H9 (cell line): ENCODE data around the gene MAP3K20. TPM values are rescaled to one million over a fixed set of nuclear protein-coding genes. Genes with fewer than 3 reads are reported as not detected.

ENCODE experiments used
- DNase-seq: peaks from one replicate; pipeline ENCODE4 v3.0.0-alpha.2; 2017
- H2AFZ ChIP-seq: one replicate; pipeline ENCODE4 v1.6.1; 2013; ENCODE audit warnings: mild to moderate bottlenecking, low read length, control low read depth, moderate library complexity
- H2AK5ac ChIP-seq: 2 replicates; pipeline ENCODE4 v1.6.1; 2013; ENCODE audit warnings: low read length, control low read depth, mixed read lengths; ENCODE audit not compliant: insufficient read length
- H2BK120ac ChIP-seq: one replicate; pipeline ENCODE4 v1.6.1; 2013; ENCODE audit warnings: low read depth, mild to moderate bottlenecking, low read length, control low read depth, inconsistent platforms; ENCODE audit not compliant: poor library complexity, severe bottlenecking
- H2BK12ac ChIP-seq: 2 replicates; pipeline ENCODE4 v1.6.1; 2013; ENCODE audit warnings: low read length, control low read depth, mixed read lengths, low read depth; ENCODE audit not compliant: insufficient read length
- H2BK15ac ChIP-seq: 2 replicates; pipeline ENCODE4 v1.6.1; 2013; ENCODE audit warnings: low read depth, low read length, control low read depth
- H2BK20ac ChIP-seq: one replicate; pipeline ENCODE4 v1.6.1; 2013; ENCODE audit warnings: low read depth, mild to moderate bottlenecking, low read length, control low read depth, inconsistent platforms; ENCODE audit not compliant: poor library complexity, severe bottlenecking
- H2BK5ac ChIP-seq: 2 replicates; pipeline ENCODE4 v1.6.1; 2013; ENCODE audit warnings: low read length, control low read depth, mixed read lengths; ENCODE audit not compliant: insufficient read length
- H3K14ac ChIP-seq: 2 replicates; pipeline ENCODE4 v1.6.1; 2013; ENCODE audit warnings: low read length, control low read depth; ENCODE audit not compliant: insufficient read depth
- H3K18ac ChIP-seq: 2 replicates; pipeline ENCODE4 v1.6.1; 2013; ENCODE audit warnings: low read depth, mild to moderate bottlenecking, mixed read lengths, low read length, control low read depth; ENCODE audit not compliant: insufficient read length
- H3K23ac ChIP-seq: 2 replicates; pipeline ENCODE4 v1.6.1; 2013; ENCODE audit warnings: low read length, control low read depth, mixed read lengths, low read depth; ENCODE audit not compliant: insufficient read length
- H3K23me2 ChIP-seq: 2 replicates; pipeline ENCODE4 v1.6.1; 2013; ENCODE audit warnings: low read depth, mild to moderate bottlenecking, mixed read lengths, low read length, control low read depth; ENCODE audit not compliant: insufficient read length, poor library complexity, severe bottlenecking
- H3K27ac ChIP-seq: 2 replicates; pipeline ENCODE4 v1.5.1; 2013; ENCODE audit warnings: low read length, control low read depth, mixed read lengths, low read depth; ENCODE audit not compliant: insufficient read length
- H3K27me3 ChIP-seq: 2 replicates; pipeline ENCODE4 v1.6.1; 2013; ENCODE audit warnings: low read length, control low read depth, inconsistent platforms; ENCODE audit not compliant: insufficient read depth
- H3K4ac ChIP-seq: 2 replicates; pipeline ENCODE4 v1.6.1; 2013; ENCODE audit warnings: low read depth, mild to moderate bottlenecking, control low read depth, inconsistent platforms, low read length, moderate library complexity
- H3K4me1 ChIP-seq: 2 replicates; pipeline ENCODE4 v1.6.1; 2013; ENCODE audit warnings: low read length, control low read depth, inconsistent platforms; ENCODE audit not compliant: insufficient read depth
- H3K4me2 ChIP-seq: 2 replicates; pipeline ENCODE4 v1.6.1; 2013; ENCODE audit warnings: low read length, control low read depth, mixed read lengths; ENCODE audit not compliant: insufficient read length, insufficient read depth
- H3K56ac ChIP-seq: 2 replicates; pipeline ENCODE4 v1.6.1; 2013; ENCODE audit warnings: low read depth, mild to moderate bottlenecking, mixed read lengths, low read length, control low read depth; ENCODE audit not compliant: insufficient read length
- H3K79me1 ChIP-seq: 2 replicates; pipeline ENCODE4 v1.6.1; 2013; ENCODE audit warnings: low read depth, mild to moderate bottlenecking, moderate library complexity, low read length, control low read depth, inconsistent platforms; ENCODE audit not compliant: insufficient read depth, poor library complexity, severe bottlenecking
- H3K79me2 ChIP-seq: 2 replicates; pipeline ENCODE4 v1.6.1; 2013; ENCODE audit warnings: low read length, control low read depth, inconsistent platforms; ENCODE audit not compliant: insufficient read depth
- H3K9ac ChIP-seq: 2 replicates; pipeline ENCODE4 v1.6.1; 2013; ENCODE audit warnings: low read length, control low read depth, mixed read lengths; ENCODE audit not compliant: insufficient read length; ENCODE audit errors: extremely low read depth
- H3K9me3 ChIP-seq: one replicate; pipeline ENCODE4 v1.6.1; 2013; ENCODE audit warnings: low read depth, low read length, inconsistent platforms; ENCODE audit not compliant: control insufficient read depth
- H3T11ph ChIP-seq: one replicate; pipeline ENCODE4 v1.6.1; 2013; ENCODE audit warnings: mild to moderate bottlenecking, low read length, control low read depth, inconsistent platforms
- H4K20me1 ChIP-seq: one replicate; pipeline ENCODE4 v1.6.1; 2013; ENCODE audit not compliant: control insufficient read depth, insufficient read length, insufficient read depth
- H4K5ac ChIP-seq: 2 replicates; pipeline ENCODE4 v1.6.1; 2013; ENCODE audit warnings: low read depth, mild to moderate bottlenecking, mixed read lengths, low read length, control low read depth; ENCODE audit not compliant: insufficient read length
- H4K8ac ChIP-seq: replicated peaks from 2 replicates; pipeline ENCODE4 v1.6.1; 2013; ENCODE audit warnings: low read length, control low read depth, mixed read lengths, low read depth; ENCODE audit not compliant: insufficient read length
- H4K91ac ChIP-seq: 2 replicates; pipeline ENCODE4 v1.6.1; 2013; ENCODE audit warnings: low read depth, mild to moderate bottlenecking, moderate library complexity, mixed read lengths, low read length, control low read depth; ENCODE audit not compliant: insufficient read length
- H3K27ac Mint-ChIP-seq, 3 experiments: 2 replicates in 2 of 3; 3 replicates in 1 of 3; pipeline ENCODE4 v1.8.0; 2020 to 2021; ENCODE audit warnings: mixed read lengths in 3 of 3, mild to moderate bottlenecking in 1 of 3, moderate library complexity in 1 of 3
- H3K27me3 Mint-ChIP-seq: 2 replicates; pipeline ENCODE4 v1.8.0; 2021; ENCODE audit warnings: low read depth, mild to moderate bottlenecking, moderate library complexity, mixed read lengths
- H3K36me3 Mint-ChIP-seq, 3 experiments: 2 replicates in 2 of 3; 3 replicates in 1 of 3; pipeline ENCODE4 v1.8.0; 2020 to 2021; ENCODE audit warnings: low read depth in 3 of 3, mixed read lengths in 3 of 3; ENCODE audit not compliant: insufficient read depth in 1 of 3
- H3K4me1 Mint-ChIP-seq, 2 experiments: 2 replicates each; pipeline ENCODE4 v1.8.0; 2020; ENCODE audit warnings: mixed read lengths in 2 of 2
- H3K4me3 Mint-ChIP-seq, 2 experiments: 2 replicates in 1 of 2; 3 replicates in 1 of 2; pipeline ENCODE4 v1.8.0; 2020 to 2021; ENCODE audit warnings: mild to moderate bottlenecking in 2 of 2, mixed read lengths in 2 of 2, moderate library complexity in 1 of 2
- H3K9me3 Mint-ChIP-seq, 2 experiments: 2 replicates in 1 of 2; 3 replicates in 1 of 2; pipeline ENCODE4 v1.8.0; 2020; ENCODE audit warnings: mild to moderate bottlenecking in 2 of 2, mixed read lengths in 2 of 2, moderate library complexity in 1 of 2
- CTCF ChIP-seq: fragments of 200-600 bp; sonication (generic); conservative IDR thresholded peaks from 3 replicates; pipeline ENCODE4 v1.8.0; 2021; ENCODE audit warnings: antibody characterized with exemption, mild to moderate bottlenecking
- WGBS: extraction: QIAGEN DNeasy Blood & Tissue Kit; methylation state at CpG from one replicate; pipeline ENCODE4 v1.1.7; 2013; ENCODE audit warnings: missing lambda C conversion rate, low lambda C conversion rate, mixed read lengths; ENCODE audit not compliant: insufficient read length; ENCODE audit errors: extremely low coverage; 5-methylcytosine and 5-hydroxymethylcytosine counted together
- total RNA-seq: library from RNA; stranded (reverse); gene quantifications from 2 replicates; pipeline ENCODE4 v1.2.1, GENCODE V29; 2021

The MAP3K20 gene
- total RNA-seq, 1 experiment from 2014 or later, result 8.7 TPM

- H3T11ph ChIP-seq, result no peak overlapping the region
- H3K4me1 ChIP-seq, result no peaks in the 10 kb centered on the region
- H2BK20ac ChIP-seq, result no peak overlapping the region
- H3K79me1 ChIP-seq, result no peaks in the 10 kb centered on the region
- H3K23me2 ChIP-seq, result no peaks in the 10 kb centered on the region
- no peak overlapping the region for H3K18ac ChIP-seq
- H4K8ac ChIP-seq, result no peak overlapping the region
- Mint-ChIP-seq H3K27ac (no peak overlapping the region), H3K36me3 (no peaks in the 10 kb centered on the region), H3K9me3 (no peaks in the 10 kb centered on the region), H3K27me3 (no peaks in the 10 kb centered on the region), H3K4me3 (no peak overlapping the region), H3K4me1 (peaks cover 22 to 23% of the 10 kb centered on the region in 2 experiments)
- no peak overlapping the region for H2BK15ac ChIP-seq
- no CpG with 5 or more reads among the region's 5 CpGs for WGBS
- H4K5ac ChIP-seq, result no peak overlapping the region
- no peak overlapping the region for H2BK12ac ChIP-seq
- H3K27ac ChIP-seq, result no peak overlapping the region
- H3K4ac ChIP-seq, result no peak overlapping the region
- TF ChIP-seq CTCF, result no peak
- no peaks in the 10 kb centered on the region for H3K79me2 ChIP-seq
- no peak overlapping the region for H4K91ac ChIP-seq
- H3K56ac ChIP-seq, result no peak overlapping the region
- H2BK120ac ChIP-seq, result no peak overlapping the region
- H2AFZ ChIP-seq, result no peak overlapping the region
- no peaks in the 10 kb centered on the region for H4K20me1 ChIP-seq
- H3K27me3 ChIP-seq, result no peaks in the 10 kb centered on the region
- H3K9me3 ChIP-seq, result no peaks in the 10 kb centered on the region
- H2AK5ac ChIP-seq, result no peak overlapping the region
- no peak overlapping the region for H2BK5ac ChIP-seq
- no peak overlapping the region for H3K4me2 ChIP-seq
- DNase-seq, result no peak
- H3K23ac ChIP-seq, result no peak overlapping the region
- no peak overlapping the region for H3K9ac ChIP-seq
- no peak overlapping the region for H3K14ac ChIP-seq
Measured at GRCh38 chr2:173214213-173214612, 138.6 kb downstream of the MAP3K20 start.
